ENCODE measurements around the gene NUDT4.
"Not testable (repeated sequence)": the region's sequence is repeated elsewhere in the genome, so short reads cannot be mapped to it uniquely, and the experiment has no call there.

Gene NUDT4

DNA sequence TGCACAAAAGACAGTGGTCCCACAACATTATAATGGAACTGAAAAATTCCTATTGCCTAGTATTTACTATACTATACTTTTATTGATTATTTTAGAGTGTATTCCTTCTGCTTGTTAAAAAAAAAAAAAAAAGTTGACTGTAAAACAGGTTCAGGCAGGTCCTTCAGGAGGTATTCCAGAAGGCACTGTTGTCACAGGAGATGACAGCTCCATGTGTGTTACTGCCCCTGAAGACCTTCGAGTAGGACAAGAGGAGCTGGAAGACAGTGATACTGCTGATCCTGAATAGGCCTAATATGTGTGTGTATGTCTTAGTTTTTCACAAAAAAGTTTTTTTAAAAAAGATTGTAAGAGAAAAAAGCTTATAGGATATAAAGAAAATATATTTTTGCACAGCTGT is 51.7 kb downstream of the NUDT4 start:
- no peak for DNase-seq (ENCODE audit: low spot score)

DNA sequence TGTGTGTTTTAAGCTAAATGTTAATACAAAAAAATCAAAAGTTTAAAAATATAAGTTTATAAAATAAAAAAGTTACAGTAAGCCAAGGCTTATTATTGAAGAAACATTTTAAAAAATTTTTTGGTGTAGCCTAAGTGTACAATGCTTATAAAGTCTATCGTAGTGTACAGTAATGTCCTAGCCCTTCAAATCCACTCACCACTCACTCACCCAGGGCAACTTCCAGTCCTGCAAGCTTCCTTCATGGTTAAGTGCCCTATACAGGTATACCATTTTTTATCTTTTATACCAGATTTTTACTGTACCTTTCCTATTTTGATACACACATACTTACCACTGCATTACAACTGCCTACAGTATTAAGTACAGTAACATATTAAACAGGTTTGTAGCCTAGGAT is 52.1 kb downstream of the NUDT4 start:
- DNase-seq (ENCODE audit: low spot score): no peak

DNA sequence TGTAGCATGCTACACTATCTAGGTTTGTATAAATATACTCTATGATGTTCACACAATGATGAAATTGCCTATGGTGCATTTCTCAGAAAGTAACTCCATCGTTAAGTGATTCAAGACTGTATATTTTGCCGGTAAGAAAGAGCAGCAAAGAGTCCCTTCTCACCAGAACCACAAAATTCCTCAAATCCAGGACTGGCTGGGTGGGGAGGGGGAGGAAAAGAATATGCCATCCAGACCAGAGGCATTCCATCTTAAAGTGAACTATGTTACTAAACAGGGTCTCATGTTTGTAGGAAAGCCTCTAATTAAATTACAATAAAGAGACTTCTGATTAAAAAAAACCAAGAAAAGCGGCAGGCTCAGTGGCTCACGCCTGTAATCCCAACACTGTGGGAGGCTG is 52.6 kb downstream of the NUDT4 start:
- DNase-seq (ENCODE audit: low spot score): no peak

DNA sequence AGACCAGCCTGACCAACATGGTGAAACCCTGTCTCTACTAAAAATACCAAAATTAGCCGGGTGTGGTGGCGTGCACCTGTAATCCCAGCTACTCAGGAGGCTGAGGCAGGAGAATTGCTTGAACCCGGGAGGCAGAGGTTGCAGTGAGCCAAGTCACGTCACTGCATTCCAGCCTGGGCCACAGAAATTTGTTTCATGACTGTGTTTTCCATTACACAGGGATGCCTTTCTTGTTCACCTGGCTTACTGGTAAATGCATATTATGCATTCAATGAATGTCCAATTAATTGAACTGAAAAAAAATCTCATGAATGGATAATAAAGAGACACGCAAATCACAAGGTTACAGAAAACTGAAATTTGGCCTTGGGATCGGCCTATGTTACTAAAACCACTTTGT is 54.3 kb downstream of the NUDT4 start:
- DNase-seq (ENCODE audit: low spot score): not testable (repeated sequence)

DNA sequence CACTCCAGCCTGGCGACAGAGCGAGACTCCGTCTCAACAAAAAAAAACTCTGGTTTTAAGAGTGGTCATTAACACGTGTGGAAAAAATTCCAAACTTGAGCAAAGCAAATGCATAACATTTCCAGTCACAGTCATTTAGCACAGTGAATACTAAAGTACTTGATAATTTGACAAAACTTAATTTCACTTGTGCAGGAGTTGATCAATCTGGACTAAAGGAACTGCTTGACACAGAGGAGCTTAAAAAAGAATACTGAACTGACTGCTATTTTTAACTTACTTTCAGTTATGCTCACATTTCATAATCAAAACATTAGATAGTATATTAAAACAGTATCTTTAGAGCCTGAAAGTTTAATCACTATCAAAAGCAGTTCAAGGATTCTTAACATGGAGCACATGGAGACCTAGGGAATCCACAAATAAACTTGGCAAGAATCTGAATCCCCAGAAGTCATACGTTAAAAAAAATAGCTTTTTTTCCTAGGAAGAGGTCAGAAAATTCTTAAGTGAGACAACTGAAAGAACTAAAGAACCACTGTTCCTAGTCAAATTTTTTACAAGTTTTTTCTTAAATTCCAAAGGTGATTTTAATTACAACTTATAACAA is 56.6 kb downstream of the NUDT4 start:
- DNase-seq (ENCODE audit: low spot score): no peak

DNA sequence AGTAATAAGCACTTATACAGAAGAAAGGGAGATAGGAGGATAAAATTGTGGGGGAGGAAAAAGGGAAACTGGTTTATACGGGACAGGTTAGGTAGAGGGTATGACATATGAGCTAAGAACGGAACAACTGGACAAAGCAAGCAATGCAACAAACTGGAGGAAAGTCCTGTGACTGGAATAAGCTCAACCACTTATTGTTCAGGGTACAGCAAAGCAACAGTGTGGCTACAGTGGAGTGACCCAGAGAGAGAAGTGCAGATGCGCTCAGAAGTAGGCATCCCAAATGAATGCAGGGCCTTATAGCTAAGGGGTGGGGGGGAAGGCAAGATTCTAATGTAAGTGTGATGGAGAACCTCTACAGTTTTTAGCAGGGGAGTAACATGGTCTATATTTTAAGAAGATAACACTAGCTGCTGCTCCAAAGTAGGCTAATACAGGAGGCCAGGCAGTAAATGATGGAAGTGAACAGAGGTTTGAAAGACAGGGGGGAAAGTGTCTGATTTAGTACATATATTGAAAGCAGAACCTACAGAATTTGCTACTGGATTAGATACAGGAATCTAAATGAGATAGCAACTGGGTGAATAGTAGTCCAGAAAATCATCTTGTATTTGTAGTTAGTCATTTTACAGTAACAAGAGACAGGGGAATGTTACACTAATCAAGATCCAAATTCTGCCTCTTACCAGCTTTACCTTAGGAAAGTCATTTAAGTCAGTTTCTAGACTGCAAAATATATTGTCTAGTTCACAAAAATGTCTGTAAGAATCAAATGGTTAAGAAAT is 60.7 kb downstream of the NUDT4 start:
- no peak for DNase-seq (ENCODE audit: low spot score)

DNA sequence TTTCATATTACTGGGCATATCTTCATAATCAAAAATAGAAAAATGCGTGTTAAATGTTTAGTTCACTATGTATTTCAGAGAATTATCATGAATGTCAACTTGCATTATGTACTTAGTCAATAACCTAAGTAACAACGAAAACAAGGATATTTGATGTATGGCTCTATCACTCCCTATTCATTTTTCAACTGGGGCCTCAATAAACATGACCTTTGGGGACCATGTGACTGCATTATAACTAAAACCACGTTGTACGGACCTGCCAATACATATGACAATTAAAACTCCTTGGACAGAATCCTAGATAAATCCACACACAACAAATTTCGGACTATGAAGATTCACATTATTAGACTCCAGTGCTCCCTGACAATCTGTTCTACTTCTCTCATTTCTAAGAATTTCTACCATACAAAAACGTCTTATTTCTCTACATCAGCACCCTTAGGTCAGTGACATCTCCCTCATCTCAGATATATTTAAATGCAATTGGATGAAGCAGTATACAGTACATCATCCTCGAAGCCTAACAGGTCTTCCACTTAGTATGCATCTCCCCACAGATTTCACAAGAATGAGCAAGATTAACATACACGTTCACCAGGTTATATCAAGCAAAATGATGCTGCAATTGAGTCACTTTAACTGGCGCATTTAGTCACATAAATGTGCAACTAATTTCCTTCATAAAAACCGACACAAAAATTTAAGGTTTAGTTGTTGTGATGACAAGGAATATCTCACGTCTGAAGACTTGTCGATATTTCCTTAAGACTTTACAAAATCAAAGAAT is 62.5 kb downstream of the NUDT4 start:
- DNase-seq (ENCODE audit: low spot score): no peak

DNA sequence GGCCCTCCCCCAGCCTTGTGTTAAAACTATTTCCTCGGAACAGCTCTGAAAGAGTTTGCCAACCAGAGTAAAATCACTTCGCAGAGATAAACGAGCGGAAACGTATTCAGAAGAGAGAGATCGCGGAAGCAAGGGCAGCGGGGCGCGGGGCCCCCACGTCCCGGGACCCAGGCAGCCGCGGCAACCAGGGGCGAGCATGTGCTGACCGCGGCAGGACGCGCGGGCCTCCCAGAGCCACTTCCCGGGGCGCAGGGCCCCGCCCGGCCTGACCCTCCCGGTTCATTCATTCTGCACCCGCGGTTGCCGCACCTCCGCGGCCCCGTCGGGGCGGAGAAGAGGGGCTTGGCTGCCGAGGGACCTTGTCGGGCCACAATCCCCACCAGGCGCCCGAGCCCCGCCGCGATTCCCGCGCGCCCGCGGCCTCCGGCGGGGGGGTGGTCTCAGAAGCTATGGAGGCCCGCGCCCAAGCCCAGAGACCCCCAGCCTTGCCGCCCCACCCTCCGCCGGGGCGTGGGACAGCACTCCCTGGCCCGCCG is 63.4 kb downstream of the NUDT4 start:
- DNase-seq (ENCODE audit: low spot score): peak; percentile 24

DNA sequence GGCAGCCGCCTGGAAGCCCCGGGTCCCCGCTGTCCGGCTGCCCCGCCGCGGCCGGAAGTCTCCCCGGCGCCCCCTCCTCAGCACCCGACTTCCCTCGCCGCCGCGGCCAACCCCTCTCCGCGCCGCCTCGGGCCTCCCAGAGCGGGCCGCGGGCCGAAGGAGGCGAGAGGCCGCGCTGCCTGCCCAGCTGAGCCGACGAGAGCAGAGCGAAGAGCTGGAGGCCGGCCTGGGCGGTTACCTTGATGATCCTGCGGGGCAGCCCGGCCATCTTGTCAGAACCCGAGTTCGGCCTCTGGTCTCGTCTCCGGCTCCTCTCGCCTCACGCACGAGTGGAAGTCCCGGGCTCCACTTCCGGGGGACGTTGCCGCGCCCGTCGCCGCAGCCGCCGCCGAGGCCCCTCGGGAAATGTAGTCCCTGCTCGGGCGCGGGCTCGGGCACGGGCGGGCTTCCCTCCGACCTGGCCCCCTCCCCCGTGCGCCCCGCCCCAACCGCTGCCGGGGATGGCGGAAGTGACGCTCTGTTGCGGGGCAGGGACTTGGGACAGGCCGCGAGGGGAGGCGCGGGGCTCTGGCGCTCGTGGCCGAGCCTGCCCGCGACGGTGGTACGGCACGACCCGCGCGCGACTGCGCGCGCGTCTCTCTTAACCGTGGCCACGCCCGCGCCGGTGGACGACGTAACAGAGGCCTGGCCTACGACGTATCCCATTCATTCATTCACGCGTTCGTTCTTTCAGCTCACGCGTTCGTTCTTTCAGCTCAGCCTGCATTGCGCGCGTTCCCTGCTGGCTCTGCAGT is 64.1 kb downstream of the NUDT4 start, which contains the start of gene UBE2N:
Gene UBE2N (minus strand): TSS at position 331 of the 794 bp plus-strand sequence. CDS start 63 bp downstream, at position 268.
- DNase-seq (ENCODE audit: low spot score): peak; percentile 98

DNA sequence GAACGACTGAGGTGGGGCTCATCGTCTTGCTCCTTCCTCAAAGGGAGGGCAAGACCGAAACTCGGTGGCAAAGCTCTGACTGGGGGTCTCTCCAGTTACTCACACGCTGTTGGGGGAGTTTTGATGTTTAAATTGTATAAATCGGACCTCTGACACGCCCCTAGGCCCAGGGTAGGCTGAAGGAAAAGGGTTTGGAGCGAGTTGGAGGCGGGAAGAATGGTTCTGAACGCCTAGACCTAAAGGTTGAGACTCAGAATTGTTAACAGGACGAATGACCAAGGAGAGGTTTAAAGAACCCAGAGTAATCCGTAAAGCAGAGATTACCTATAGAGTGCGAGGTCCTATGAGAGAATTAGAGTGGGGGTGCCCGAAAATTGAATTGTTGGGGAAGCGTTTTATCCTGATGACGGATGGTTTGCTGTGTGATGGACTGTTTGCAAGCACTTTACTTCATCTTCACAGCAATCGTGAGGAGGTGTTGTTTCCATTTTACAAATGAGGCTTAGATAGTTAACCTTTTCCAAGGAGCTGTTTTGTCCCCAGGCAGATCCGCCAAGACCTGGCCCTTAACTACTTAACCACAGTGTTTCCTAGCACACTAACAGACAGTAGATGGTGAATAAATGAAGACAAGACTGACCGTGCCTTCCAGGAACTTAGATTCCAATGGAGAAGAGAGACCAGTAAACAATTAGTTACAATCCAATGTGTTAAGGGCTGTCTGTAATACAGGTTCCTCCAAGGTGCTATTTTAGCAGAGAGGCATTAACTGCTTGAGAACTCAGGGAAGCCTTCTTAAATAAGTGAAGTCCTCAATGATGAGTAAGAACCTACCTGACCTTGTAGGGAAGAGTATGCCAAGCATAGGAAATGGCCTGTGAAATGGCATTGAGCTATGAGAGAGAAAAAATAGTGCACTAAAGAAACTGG is 65.0 kb downstream of the NUDT4 start:
- DNase-seq (ENCODE audit: low spot score): no peak

DNA sequence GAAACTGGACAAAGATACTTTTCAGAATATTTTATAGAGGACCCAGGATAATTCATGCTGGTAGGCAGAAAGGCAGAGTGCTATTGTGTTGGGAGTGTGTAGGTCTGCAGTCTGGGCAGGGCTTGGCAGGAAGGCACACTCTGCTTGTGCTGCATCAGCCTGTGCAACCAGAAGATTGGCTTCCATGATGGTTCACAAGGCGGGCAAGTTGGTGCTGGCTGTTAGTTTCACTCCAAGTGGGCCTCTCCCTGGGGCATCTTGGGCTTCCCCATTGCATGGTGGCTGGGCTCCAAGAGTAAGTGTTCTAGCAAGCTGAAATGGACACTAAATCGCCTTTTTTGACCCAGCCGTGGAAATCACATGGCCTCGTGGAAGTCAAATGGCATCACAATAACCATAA is 65.9 kb downstream of the NUDT4 start:
- DNase-seq (ENCODE audit: low spot score): no peak

DNA sequence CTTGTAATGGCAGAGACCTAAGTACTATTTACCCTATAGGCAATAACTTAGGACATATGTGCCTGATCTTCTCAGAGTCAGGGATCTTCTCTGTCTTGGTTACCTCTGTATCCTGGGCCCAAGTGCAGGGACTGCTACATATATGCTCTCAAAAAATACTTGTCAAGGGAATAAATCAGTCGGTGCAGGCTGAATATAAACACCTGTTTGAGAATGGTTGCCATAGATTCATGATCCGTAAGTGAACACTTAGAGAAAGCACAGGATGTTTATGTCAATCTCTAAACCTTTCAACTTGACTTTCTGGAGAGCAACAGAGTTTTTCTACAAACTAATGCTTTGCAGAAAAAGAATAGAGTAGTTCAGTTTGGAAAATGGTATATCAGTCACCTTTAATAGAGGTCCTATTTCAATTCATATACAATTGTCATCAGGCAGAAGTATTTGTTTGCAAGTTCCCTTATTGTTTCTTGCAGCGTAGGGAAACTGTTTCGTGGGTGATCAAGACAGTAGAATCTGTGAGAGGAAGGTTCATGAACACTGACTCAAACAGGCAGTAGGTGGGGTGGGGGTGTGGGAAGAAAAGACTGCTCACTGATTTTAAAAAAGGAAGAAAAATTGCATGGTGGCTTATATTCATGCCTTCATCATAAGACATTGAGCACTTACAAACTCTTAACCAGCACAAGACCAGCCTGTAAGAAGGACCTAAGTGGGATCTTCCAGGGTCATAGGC is 70.0 kb downstream of the NUDT4 start:
- no peak for DNase-seq (ENCODE audit: low spot score)

DNA sequence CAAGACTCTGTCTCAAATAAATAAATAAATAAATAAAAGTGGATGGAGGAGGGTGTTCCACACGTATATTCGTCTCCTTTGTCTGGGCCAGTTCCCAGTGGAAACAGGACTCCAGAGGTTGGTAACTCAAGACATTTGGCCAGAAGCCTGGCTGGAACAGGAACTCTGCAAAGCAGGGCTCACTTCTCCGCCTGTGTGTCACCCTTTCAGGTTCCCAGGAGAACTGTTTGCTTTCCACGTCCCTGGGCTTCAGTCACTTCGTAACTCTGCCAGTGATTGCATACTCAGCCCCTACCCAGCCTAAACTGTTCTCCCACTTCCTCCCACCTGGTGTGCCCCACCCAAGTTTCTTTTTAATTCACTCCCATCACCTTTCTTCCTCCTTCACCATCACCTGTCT is 71.1 kb downstream of the NUDT4 start:
- DNase-seq (ENCODE audit: low spot score): no peak

DNA sequence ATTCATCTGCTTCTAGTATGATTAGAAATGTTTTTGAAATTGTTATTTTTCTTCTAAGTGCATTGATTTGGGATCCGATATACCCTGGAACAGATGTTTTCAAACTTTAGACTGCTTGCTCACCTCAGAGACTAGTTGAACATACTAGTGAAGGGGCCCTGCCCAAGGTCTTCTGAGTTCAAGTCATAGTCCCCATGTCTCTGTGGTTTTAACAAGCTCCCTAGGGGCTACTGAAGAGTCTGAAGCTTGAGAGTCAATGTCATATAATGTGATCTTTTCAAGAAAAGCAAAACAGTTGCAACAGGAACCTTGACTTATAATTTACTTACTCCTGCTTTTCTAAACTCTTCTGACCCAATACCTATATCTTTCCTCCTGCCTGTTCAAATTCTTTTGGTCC is 71.6 kb downstream of the NUDT4 start:
- no peak for DNase-seq (ENCODE audit: low spot score)

DNA sequence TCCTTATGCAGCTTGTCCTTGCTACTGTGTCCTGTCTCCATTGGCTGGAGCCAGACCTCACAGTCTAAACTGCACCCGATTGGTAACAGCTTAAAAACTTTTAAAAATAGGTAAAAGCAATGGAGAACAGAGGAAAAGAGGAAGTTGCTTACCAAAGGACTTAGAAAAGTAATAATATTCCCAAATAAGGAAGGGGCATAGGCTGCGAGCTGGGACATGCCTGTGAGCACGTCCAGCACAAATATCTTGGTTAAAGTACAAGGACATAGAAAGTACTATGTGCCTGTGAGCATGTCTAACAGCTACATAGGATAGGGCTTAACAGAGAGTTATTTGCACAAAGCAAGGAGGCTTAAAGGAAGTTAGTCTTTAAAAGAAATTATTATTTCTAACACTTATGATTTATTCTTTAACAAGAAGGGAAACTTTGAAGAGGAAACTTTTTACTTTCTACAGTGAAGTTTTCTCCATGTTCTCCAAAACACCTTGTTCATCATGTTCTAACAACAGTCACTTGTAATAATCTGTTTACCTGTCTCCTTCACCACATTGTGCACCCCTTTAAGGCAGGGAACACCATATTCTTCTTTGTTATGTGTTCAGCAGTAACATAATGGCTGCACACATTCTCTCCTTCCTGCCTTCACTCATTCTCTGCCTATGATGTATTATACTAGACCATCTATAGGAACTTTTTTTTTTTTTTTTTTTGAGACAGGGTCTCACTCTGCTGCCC is 73.9 kb downstream of the NUDT4 start:
- no peak for DNase-seq (ENCODE audit: low spot score)

DNA sequence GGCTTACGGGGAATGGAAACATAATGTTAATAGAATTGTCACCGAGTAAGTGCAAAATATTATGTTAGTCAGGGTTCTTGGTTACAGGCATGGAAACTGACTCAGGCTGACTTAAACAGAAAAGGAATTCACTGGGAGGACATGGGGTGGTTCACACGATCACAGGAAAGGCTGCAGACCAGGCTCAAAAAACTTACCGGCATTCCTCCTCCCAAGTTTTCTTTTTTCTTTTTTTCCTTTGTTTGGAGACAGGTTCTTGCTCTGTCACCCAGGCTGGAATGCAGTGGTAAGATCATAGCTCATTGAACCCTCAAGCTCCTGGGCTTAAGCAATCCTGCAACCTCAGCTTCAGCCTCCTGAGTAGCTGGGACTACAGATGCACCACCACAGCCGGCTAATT is 75.9 kb downstream of the NUDT4 start:
- no peak for DNase-seq (ENCODE audit: low spot score)

DNA sequence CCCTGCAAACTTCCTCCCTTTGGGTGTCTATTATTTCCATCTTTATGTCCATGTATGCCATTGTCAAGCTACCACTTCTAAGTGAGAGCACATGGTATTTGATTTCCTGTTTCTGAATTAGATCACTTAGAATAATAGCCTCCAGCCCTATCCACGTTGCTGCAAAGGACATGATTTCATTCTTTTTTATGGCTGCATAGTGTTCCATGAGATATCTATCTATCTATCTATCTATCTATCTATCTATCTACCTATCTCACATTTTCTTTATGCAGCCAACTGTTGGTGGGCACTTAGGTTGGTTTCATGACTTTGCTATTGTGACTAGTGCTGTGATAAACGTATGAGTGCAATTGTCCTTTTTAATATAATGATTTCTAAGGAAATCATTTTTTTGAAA is 78.4 kb downstream of the NUDT4 start:
- DNase-seq (ENCODE audit: low spot score): no peak
